A549 (cell line): Measurements from ENCODE around the gene NDEL1. TPM values are rescaled to one million over a fixed set of nuclear protein-coding genes. Genes with fewer than 3 reads are reported as not detected.

Experiments used
- ATAC-seq, 2 experiments: fragments of 200-7000 bp in 1 of 2; fragments of >200 bp in 1 of 2; cut with Nextera tagmentation in 1 of 2; cut with Tn5 transposase in 1 of 2; 3 replicates each; pipeline versions ENCODE4 v1.8.0 to v1.9.1; 2018 to 2020; ENCODE audit warnings: mild to moderate bottlenecking in 1 of 2, moderate library complexity in 1 of 2
- CTCF ChIA-PET: fragments of 300-600 bp; sonication (Branson Sonifier 250); formaldehyde crosslinking; extraction: SDS; loops from one replicate; lab custom pipeline; 2021; ENCODE audit warnings: antibody characterized with exemption, inconsistent platforms; lab: Yijun Ruan, JAX
- POLR2A ChIA-PET: fragments of 350-600 bp; formaldehyde crosslinking; extraction: SDS; loops from one replicate; lab custom pipeline; 2021; ENCODE audit warnings: antibody characterized with exemption, inconsistent platforms; lab: Yijun Ruan, JAX
- DNase-seq, 2 experiments: peaks; one replicate each; pipeline versions ENCODE4 v3.0.0 to v3.0.0-alpha.2; 2011 to 2016; ENCODE audit warnings: low read depth in 1 of 2, low spot score in 1 of 2
- FAIRE-seq: peaks from 2 replicates; lab custom pipeline; 2011; peaks lifted over from hg19 to GRCh38; lab: Jason Lieb, UNC
- H3K27ac ChIP-seq, 2 experiments: fragments of >200 bp; sonication (Bioruptor Twin); formaldehyde crosslinking; 3 replicates each; pipeline ENCODE4 v1.5.1; 2016 to 2017
- H3K4me1 ChIP-seq: fragments of >200 bp; sonication (Bioruptor Twin); formaldehyde crosslinking; 3 replicates; pipeline ENCODE4 v1.6.1; 2016
- H3K4me2 ChIP-seq: fragments of >200 bp; sonication (Bioruptor Twin); formaldehyde crosslinking; 3 replicates; pipeline ENCODE4 v1.6.1; 2016
- H3K4me3 ChIP-seq: fragments of >200 bp; sonication (Bioruptor Twin); formaldehyde crosslinking; 3 replicates; pipeline ENCODE4 v1.5.1; 2016
- H3K9me3 ChIP-seq: fragments of >200 bp; sonication (Bioruptor Twin); formaldehyde crosslinking; 3 replicates; pipeline ENCODE4 v1.6.1; 2016
- CBX2 ChIP-seq: fragments of 200-600 bp; sonication (generic); IDR thresholded peaks from 2 replicates; pipeline ENCODE4 v1.6.1; 2016; ENCODE audit warnings: low read depth, mild to moderate bottlenecking, borderline replicate concordance
- CBX8 ChIP-seq: fragments of 200-600 bp; sonication (generic); IDR thresholded peaks from 2 replicates; pipeline ENCODE4 v1.6.1; 2016
- CEBPB ChIP-seq, 2 experiments: fragments of >200 bp in 1 of 2; sonication (Bioruptor Twin) in 1 of 2; formaldehyde crosslinking in 1 of 2; IDR thresholded peaks; 2 replicates each; pipeline ENCODE4 v1.6.1; 2012 to 2016
- CHD4 ChIP-seq: fragments of 200-600 bp; sonication (generic); IDR thresholded peaks from 2 replicates; pipeline ENCODE4 v1.6.1; 2016; ENCODE audit warnings: antibody characterized with exemption, mild to moderate bottlenecking, borderline replicate concordance
- CTCF ChIP-seq: fragments of >200 bp; sonication (Bioruptor Twin); formaldehyde crosslinking; IDR thresholded peaks from 3 replicates; pipeline ENCODE4 v1.5.1; 2016
- EHMT2 ChIP-seq: fragments of 200-600 bp; sonication (generic); IDR thresholded peaks from 2 replicates; pipeline ENCODE4 v1.6.1; 2016; ENCODE audit warnings: antibody characterized with exemption, low read depth, mild to moderate bottlenecking, moderate library complexity
- ELK1 ChIP-seq: fragments of 150-350 bp; IDR thresholded peaks from 2 replicates; pipeline ENCODE4 v1.6.1; 2014; ENCODE audit warnings: low read depth, mild to moderate bottlenecking, low read length
- EP300 ChIP-seq, 2 experiments: fragments of >200 bp; sonication (Bioruptor Twin); formaldehyde crosslinking; IDR thresholded peaks; 2 replicates in 1 of 2; 3 replicates in 1 of 2; pipeline ENCODE4 v1.6.1; 2016 to 2017
- ESRRA ChIP-seq: fragments of 150-350 bp; IDR thresholded peaks from 2 replicates; pipeline ENCODE4 v1.6.1; 2014; ENCODE audit warnings: mild to moderate bottlenecking, low read length, borderline replicate concordance
- FOXS1 ChIP-seq: fragments of 250-450 bp; sonication (Bioruptor Pico); IDR thresholded peaks from 2 replicates; pipeline ENCODE4 v1.5.0; 2020; ENCODE audit warnings: mild to moderate bottlenecking, moderate library complexity
- GATA3 ChIP-seq: IDR thresholded peaks from 2 replicates; pipeline ENCODE4 v1.6.1; 2012; ENCODE audit warnings: borderline replicate concordance
- HDAC2 ChIP-seq: fragments of 200-600 bp; sonication (generic); IDR thresholded peaks from 2 replicates; pipeline ENCODE4 v1.6.1; 2016
- HES2 ChIP-seq: fragments of >200 bp; sonication (Bioruptor Twin); formaldehyde crosslinking; IDR thresholded peaks from 2 replicates; pipeline ENCODE4 v1.6.1; 2016
- HEYL ChIP-seq: fragments of 250-450 bp; sonication (Bioruptor Pico); IDR thresholded peaks from 2 replicates; pipeline ENCODE4 v1.8.0; 2021; ENCODE audit warnings: mild to moderate bottlenecking, moderate library complexity
- HMGXB4 ChIP-seq: fragments of 250-450 bp; sonication (Bioruptor Pico); IDR thresholded peaks from 2 replicates; pipeline ENCODE4 v1.5.0; 2021; ENCODE audit warnings: mild to moderate bottlenecking, moderate library complexity, borderline replicate concordance
- HOXB5 ChIP-seq: fragments of 250-450 bp; sonication (Bioruptor Pico); IDR thresholded peaks from 2 replicates; pipeline ENCODE4 v1.5.0; 2020; ENCODE audit warnings: mild to moderate bottlenecking, moderate library complexity
- JUN ChIP-seq, 2 experiments: fragments of >200 bp; sonication (Bioruptor Twin); formaldehyde crosslinking; IDR thresholded peaks; 2 replicates in 1 of 2; 3 replicates in 1 of 2; pipeline ENCODE4 v1.6.1; 2016 to 2017
- JUNB ChIP-seq: fragments of >200 bp; sonication (Bioruptor Twin); formaldehyde crosslinking; IDR thresholded peaks from 2 replicates; pipeline ENCODE4 v1.6.1; 2016
- KDM5A ChIP-seq: fragments of 200-600 bp; sonication (generic); IDR thresholded peaks from 2 replicates; pipeline ENCODE4 v1.6.1; 2016; ENCODE audit warnings: antibody characterized with exemption, mild to moderate bottlenecking
- MAFK ChIP-seq: fragments of 450-650 bp; IDR thresholded peaks from 2 replicates; pipeline ENCODE4 v1.6.1; 2014; ENCODE audit not compliant: partially characterized antibody
- PBX3 ChIP-seq: IDR thresholded peaks from 2 replicates; pipeline ENCODE4 v1.6.1; 2012
- POLR2AphosphoS2 ChIP-seq: conservative IDR thresholded peaks from 2 replicates; pipeline ENCODE4 v1.6.1; 2012; ENCODE audit warnings: low read length, improper control_type of control experiment, inconsistent platforms
- SMC3 ChIP-seq: fragments of >200 bp; sonication (Bioruptor Twin); formaldehyde crosslinking; IDR thresholded peaks from 3 replicates; pipeline ENCODE4 v1.6.1; 2018; ENCODE audit warnings: inconsistent platforms
- TP53 ChIP-seq: fragments of 250-450 bp; sonication (Bioruptor Pico); IDR thresholded peaks from 2 replicates; pipeline ENCODE4 v1.5.0; 2021; ENCODE audit warnings: mild to moderate bottlenecking, moderate library complexity
- ZC3H11A ChIP-seq: fragments of 450-650 bp; IDR thresholded peaks from 2 replicates; pipeline ENCODE4 v1.6.1; 2014; ENCODE audit warnings: antibody characterized with exemption, mild to moderate bottlenecking
- ZFP36 ChIP-seq: fragments of 450-650 bp; IDR thresholded peaks from 2 replicates; pipeline ENCODE4 v1.6.1; 2014; ENCODE audit warnings: borderline replicate concordance; ENCODE audit not compliant: partially characterized antibody
- WGBS: methylation state at CpG from one replicate; pipeline ENCODE4 v1.1.6; 2017; ENCODE audit errors: missing lambda C conversion rate; 5-methylcytosine and 5-hydroxymethylcytosine counted together
- polyA plus RNA-seq, 4 experiments: library from polyadenylated mRNA; depleted of rRNA in 3 of 4; stranded (reverse); fragments of >200 nt; fragmentation: RNase III in 1 of 4; extraction: RNeasy Plus Mini Kit Qiagen cat#74134 plus additional on column Dnase treatment in 1 of 4; gene quantifications; 2 replicates in 3 of 4; 3 replicates in 1 of 4; pipeline ENCODE4 v1.2.3, GENCODE V29; 2011 to 2017

NDEL1 gene
- polyA plus RNA-seq, 2 of the 4 experiments (the other 2 are of a cell fraction) = 53.3 to 91.0 TPM

- Histone ChIP-seq H3K9me3 (no peaks in the 10 kb centered on the region), H3K4me1 (no peaks in the 10 kb centered on the region), H3K27ac (no peak overlapping the region), H3K4me3 (no peak overlapping the region), H3K4me2 (no peak overlapping the region)
- TF ChIP-seq JUN (IDR thresholded peaks at IDR 0.05) (no peak), FOXS1 (CRISPR knock-in tag) (no peak), ZFP36 (no peak), CBX2 (no peak), HMGXB4 (CRISPR knock-in tag) (no peak), PBX3 (no peak), JUNB (no peak), CTCF (no peak), ELK1 (no peak), HES2 (no peak), ZC3H11A (no peak), KDM5A (no peak), HOXB5 (CRISPR knock-in tag) (no peak), GATA3 (no peak), HDAC2 (no peak), TP53 (CRISPR knock-in tag) (no peak), SMC3 (no peak)
- POLR2A ChIA-PET = no interaction called here
- FAIRE-seq (no peak), ATAC-seq (no peak; a peak in 2 of 6 replicates), DNase-seq (no peak)
- CTCF ChIA-PET = interaction anchor here (0.6 to 1.3 kb wide), 6 partner anchors 10 to 271 kb away, joined by 3 to 4 read pairs (median 3); partner anchors contain the start of gene MYH10
- WGBS = 96% methylated on average over 22 of the region's 22 CpGs
Measured at GRCh38 chr17:8477715-8478441, 42.2 kb downstream of the NDEL1 start.

GRCh38 chr17:8479431-8479947 lies 43.8 kb downstream of the NDEL1 start:
- ATAC-seq (no peak), FAIRE-seq (no peak), DNase-seq (no peak)
- no peak for TF ChIP-seq CHD4
- no peak for TF ChIP-seq MAFK
- TF ChIP-seq JUN (IDR thresholded peaks at IDR 0.05) = no peak
- TF ChIP-seq HES2 = no peak
- no peak for TF ChIP-seq CBX2
- TF ChIP-seq EHMT2 = no peak
- no peak for TF ChIP-seq EP300 (IDR thresholded peaks at IDR 0.05)
- TF ChIP-seq POLR2AphosphoS2 = no peak
- TF ChIP-seq CBX8 = no peak
- no peak for TF ChIP-seq KDM5A
- no peak for TF ChIP-seq SMC3
- no peak for TF ChIP-seq HEYL (CRISPR knock-in tag)
- TF ChIP-seq CEBPB (IDR thresholded peaks at IDR 0.05) = no peak
- TF ChIP-seq ESRRA = no peak
- Histone ChIP-seq H3K9me3 (peaks cover 7% of the 10 kb centered on the region; the same call in 1 of the 3 replicates), H3K4me3 (no peak overlapping the region), H3K4me1 (no peaks in the 10 kb centered on the region), H3K4me2 (no peak overlapping the region), H3K27ac (no peak overlapping the region)
- WGBS = 92% methylated on average over 11 of the region's 11 CpGs
- ChIA-PET CTCF (interaction anchor here (0.8 to 2.6 kb wide), 3 partner anchors 12 to 266 kb away, joined by 3 to 16 read pairs (median 7); no protein-coding TSS in a partner anchor), POLR2A (no interaction called here)
